ENCODE results near the gene MDM4.

MDM4 gene

DNA sequence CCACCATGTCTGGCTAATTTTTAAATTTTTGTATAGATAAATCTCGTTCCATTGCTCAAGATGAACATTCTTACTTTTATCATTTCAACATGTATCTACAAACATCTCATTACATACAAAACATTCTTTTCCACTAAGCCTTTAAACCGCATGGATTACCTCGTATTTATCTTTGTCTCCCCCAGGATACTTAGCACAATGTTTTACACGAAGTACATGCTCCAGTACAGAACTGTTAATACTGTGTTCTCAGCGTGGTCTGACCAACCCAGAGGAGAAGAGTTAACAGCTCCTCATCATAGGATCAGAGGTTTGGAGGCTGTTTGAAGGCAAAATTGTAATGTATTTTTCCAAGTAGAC, 29.0 kb upstream of the MDM4 start:
- no peak overlapping the region for H3K4me3 ChIP-seq (ENCODE audit: low read depth, low read length)

DNA sequence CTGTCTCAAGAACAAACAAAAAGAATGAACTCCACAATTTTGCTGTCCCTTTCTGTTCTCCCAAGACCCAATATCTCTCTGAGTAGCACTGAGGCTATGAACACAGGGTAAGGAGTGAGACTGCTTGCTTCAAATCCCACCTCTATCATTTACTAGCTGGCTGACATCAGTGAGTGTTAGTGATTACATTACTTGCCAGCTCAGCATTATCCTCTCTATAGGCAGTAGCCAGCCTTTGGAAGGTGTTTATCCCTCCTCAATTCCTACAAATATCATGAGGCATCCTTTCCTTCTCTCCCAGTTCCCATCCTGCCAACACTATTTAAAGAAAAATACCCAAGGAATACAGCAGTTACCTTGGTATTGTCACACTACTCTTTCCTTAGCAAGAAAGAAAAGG, 24.6 kb upstream of the MDM4 start:
- H3K4me3 ChIP-seq (ENCODE audit: low read depth, low read length): no peak overlapping the region

DNA sequence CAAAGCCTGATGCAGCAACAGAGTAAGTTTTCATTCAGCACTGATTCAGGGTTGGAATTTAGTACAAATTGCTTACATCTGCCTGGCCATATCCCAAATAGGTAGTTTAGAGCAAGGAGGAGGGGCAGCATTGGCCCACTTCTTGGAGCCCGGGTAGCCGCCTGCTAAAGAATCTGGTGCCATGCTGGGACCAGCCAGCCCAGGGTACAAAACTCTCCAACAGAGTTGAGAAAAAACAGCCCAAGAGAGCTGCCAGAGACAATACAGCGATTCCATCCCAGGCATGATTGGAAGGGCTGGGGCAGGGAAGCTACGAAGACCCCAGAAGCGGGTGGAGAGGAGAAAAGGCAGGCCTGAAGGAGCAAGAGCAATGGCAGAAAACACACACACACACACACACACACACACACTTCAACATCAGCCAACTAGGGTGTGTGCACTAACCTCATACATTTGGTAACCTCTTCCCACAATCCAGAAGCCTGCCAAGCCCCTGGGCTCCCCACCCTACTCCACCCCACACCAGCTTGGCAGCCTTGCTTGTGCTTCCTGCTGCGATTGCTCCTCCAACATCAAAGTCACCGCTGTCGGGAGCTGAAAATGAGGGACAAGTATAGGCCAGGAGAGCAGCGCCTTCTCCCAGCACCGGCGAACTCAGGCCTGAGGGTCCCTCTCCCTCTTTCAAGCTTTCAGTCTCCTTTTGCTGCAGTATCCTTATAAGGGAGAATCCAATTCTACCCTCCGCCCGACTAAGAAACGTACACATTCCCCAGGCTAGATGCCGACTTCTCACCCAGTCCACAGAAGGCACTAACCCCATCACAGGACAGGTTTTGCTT, 22.8 kb upstream of the MDM4 start:
- H3K4me3 ChIP-seq (ENCODE audit: low read depth, low read length): peak overlapping the region; percentile 88

DNA sequence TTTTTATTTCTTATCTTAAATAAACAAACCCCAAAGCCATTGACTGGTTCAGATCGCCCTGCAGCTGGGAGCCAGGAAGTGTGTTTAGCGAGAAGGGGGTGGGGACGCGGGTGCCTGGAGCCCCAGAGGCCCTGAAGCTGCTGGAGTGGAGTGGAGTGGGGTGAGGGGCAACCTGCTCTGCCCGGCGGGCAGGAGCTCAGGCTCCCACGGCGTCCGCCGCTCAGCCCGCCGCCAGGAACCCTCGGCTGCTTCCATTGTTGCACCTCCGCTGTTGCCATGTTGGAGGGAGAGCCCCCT, 22.3 kb upstream of the MDM4 start:
- H3K4me3 ChIP-seq (ENCODE audit: low read depth, low read length): peak overlapping the region; percentile 88

DNA sequence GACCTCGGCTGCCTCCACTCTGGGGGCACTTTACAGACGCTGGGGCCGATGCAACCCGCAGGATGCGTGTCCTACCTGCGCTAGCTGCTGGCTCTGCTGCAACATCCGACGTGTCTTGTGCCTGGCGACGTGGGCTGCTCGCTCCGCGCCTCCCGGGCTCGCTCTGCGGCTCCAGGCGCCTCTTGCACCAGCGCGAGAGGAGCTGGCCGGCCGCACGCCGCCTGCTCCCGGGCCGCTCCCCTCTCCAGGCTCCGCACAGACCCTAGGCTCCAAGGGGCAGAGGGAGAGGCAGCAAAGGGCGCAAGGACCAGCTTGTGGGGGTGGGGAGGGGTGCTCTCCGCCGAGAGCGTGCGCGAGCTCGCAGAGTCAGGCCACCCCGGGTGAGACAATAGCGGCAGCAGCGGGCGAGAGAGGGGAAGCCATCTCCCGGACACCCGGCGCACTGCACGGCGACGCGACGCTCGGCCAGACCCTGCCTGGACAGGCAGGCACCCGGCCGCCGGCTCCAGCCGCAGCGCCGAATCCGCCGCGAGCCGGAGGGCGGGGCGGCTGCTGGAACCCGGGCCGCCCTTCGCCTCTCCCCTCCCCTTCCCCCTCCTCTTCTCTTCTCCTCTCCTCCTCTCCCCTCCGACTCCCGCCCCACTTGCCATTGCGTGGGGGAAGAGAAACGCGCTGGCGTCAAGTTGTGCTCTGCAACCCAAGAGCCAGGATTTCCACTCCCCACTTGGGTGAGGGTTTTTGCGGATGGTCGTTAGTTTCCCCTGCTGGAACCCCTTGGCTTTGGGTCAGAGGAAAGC, 21.7 kb upstream of the MDM4 start, which contains the start of gene PIK3C2B:
PIK3C2B (minus strand) TSS at position 525 of the 797 bp plus-strand sequence. CDS start 25,003 bp downstream, outside the sequence.
- H3K4me3 ChIP-seq (ENCODE audit: low read depth, low read length): peak within 1 kb of the TSS; percentile 88

DNA sequence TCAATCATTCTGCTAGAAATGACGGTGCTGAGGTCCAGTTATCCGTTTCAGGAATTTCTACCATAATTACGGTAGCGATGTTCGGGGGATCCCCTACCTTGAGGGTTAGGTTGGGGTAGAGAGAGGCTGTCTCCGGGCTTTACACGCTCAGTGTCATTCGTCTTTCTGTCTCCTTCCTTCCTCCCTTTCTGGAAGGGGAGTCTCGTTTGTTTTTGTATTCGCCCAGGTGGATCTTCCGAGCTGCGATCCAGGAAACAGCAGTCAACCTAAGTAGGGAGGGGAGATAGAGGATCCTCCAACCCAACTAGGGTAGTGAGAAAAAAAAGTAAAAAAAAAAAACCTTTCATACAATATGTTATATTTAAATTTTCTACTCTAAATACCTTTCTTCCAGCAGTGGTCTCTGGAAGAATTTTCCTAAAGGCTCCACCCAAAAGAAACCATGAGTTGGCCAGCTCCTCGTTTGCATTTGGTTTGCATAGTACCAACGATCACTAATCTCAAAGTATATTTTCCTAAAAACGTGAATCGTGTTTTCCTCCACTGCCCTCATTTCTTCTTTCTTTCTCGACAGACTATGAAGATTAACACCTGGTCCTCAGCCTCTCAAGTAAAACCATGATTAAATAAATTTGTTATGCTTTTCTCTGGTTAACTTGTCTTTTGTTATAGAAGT, 21.0 kb upstream of the MDM4 start:
- H3K4me3 ChIP-seq (ENCODE audit: low read depth, low read length): peak overlapping the region; percentile 88

DNA sequence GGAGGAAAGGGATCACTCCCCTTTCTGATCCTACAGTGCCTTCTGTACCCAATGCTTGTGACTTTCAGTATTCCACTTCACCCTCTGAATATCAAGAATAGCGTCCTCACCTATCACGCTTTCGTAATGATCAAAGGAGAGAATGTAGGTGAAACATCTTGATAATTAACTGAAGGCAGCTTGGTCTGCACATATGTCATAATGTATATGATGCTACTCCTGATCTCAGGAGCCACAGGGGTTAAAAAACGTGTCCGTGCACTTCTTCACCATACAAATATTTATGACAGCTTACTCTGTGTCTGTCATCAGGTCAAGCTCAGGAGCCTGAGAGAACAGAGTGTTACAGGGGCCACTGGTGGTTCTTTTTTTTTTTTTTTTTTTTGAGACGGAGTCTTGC, 20.4 kb upstream of the MDM4 start:
- H3K4me3 ChIP-seq (ENCODE audit: low read depth, low read length): no peak overlapping the region

- no peak overlapping the region for H3K4me3 ChIP-seq (ENCODE audit: low read depth, low read length)
Observed at GRCh38 chr1:204498981-204499380, 17.2 kb upstream of the MDM4 start.

GRCh38 chr1:204499511-204500468, 16.4 kb upstream of the MDM4 start:
- no peak overlapping the region for H3K4me3 ChIP-seq (ENCODE audit: low read depth, low read length)

- no peak overlapping the region for H3K4me3 ChIP-seq (ENCODE audit: low read depth, low read length)
Observed at GRCh38 chr1:204502241-204502640, 14.0 kb upstream of the MDM4 start.

DNA sequence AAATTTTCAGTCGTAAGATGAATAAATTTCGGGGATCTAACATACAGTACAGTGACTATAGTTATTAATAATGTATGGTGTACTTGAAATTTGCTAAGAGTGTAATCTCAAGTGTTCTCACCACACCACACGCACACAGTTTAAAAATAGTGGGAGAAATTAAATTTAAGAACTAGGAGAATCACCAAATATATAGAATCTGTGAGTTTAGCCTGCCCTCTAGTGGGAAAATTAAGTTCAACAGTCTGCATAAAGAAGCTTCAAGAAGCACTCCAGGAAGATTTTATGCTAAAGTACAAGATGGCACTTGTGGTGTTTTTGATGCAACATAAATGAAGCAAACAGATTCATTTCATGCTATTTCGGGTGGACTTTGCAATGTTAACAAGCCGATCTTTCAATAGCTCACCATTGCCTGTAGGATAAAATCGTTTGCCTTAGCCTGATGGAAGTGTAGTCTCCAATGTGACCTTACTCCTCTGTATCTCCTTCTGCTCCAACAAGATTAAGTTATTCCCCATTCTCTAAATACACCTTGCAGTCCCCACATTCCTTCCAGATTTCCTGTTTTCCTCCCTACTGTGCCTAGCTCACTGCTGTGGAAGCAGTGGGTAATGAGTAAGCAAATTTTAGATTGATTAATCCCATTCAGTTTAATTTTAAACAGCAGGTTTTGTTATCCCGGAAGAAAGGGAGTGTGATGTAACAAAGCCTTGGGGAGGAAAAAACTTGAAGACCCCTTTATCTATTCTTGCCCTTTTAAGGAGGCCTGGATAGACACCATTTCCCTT, 12.9 kb upstream of the MDM4 start:
- no peak overlapping the region for H3K4me3 ChIP-seq (ENCODE audit: low read depth, low read length)

DNA sequence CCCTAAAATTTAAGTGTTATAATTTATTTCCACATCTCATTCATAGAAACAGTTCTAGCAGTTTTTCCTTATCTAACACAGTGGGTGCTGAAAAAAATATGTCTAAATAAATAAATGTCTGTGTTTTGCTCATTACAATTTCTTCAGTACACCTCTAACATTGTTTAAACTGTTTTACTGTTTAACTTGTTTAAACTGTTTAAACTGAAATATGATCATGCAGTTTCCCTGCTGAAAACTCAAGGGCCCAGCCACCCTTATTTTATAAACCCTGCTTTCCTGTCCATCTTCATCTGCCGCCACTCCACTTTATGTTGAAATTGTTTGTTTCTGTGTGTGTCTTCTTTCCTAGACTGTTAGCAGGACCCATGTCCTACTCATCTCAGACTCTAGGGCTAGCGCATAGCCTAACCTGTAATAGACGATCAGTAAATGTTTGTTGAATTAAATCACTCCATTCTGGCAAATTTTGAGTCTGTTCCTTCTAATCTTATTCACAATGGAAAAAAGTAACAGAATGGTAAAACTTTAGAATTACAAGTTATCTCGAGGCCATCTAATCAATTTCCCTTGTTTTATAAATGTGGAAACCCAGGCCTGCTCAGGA, 12.2 kb upstream of the MDM4 start:
- no peak overlapping the region for H3K4me3 ChIP-seq (ENCODE audit: low read depth, low read length)

- H3K4me3 ChIP-seq (ENCODE audit: low read depth, low read length): peak overlapping the region; percentile 56
Observed at GRCh38 chr1:204505674-204506200, 10.5 kb upstream of the MDM4 start.

GRCh38 chr1:204506201-204506968, 9.8 kb upstream of the MDM4 start:
- H3K4me3 ChIP-seq (ENCODE audit: low read depth, low read length): peak overlapping the region; percentile 84

- peak overlapping the region; percentile 84 for H3K4me3 ChIP-seq (ENCODE audit: low read depth, low read length)
Observed at GRCh38 chr1:204506969-204507316, 9.3 kb upstream of the MDM4 start.

DNA sequence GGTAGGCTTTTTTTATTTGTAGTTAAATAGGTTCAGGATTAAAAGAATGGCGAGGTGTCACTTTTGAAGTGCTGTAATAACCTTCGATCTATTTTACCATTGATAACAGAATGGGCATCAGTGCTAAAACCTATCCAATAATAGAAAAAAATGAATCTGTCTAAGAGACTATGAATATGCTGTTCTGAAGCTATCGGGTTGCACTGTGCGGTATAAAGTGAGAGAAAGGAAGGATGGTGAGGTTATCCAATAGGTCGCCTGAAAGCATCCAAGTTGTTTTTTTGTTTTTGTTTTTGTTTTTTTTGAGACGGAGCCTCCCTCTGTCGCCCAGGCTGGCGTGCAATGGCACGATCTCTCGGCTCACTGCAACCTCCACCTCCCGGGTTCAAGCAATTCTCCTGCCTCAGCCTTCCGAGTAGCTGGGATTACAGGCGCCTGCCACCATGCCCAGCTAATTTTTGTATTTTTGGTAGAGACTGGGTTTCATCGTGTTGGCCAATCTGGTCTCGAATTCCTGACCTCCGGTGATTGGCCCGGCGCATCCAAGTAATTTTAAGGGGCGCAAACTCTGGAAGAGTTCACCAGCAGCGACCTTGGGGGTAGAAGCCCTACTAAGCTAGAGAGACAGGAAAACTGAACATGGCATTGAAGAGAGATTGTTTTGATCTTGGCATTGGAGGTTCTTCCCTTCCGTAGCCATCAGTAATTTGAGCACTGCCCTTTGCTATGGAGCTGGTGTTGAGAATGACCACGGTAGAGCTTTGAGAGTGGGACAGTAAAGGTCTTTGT, 8.7 kb upstream of the MDM4 start:
- peak overlapping the region; percentile 84 for H3K4me3 ChIP-seq (ENCODE audit: low read depth, low read length)

DNA sequence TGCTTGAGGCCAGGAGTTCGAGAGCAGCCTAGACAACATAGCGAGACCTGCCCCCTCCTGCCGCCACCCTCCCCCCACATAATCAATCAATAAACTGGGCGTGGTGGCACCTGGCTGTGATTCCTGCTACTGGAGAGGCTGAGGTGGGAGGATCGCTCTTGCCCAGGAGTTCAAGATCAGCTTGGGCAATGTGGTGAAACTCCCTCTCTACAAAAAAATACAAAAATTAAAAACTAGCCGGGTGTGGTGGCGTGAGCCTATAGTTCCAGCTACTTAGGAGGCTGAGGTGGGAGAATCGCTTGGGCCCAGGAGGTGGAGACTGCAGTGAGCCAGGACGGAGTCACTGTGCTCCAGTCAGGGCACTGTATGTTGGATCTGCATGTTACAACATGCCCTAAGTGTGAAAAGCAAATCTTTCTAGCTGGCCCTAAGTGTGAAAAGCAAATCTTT, 7.0 kb upstream of the MDM4 start:
- H3K4me3 ChIP-seq (ENCODE audit: low read depth, low read length): no peak overlapping the region

DNA sequence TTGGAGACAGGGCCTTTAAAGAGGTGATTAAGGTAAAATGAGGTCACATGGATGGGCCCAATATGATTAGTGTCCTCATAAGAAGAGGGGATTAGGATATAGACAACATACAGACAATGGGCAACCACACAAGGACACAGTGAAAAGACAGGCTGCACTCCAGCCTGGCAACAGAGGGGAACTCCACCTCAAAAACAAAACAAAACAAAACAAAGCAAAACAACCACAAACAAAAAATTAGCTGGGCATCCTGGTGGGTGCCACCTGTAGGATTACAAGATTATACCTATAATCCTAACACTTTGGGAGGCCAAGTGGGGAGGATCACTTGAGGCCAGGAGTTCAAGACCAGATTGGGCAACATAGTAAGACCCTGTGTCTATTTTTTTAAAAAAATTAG, 4.8 kb upstream of the MDM4 start:
- H3K4me3 ChIP-seq (ENCODE audit: low read depth, low read length): no peak overlapping the region

Measured in iPS-11a (cell line).